Measurements from ENCODE around the gene LDLRAD2.
"Not testable (repeated sequence)": the region's sequence is repeated elsewhere in the genome, so short reads cannot be mapped to it uniquely, and the experiment has no call there.

Gene LDLRAD2

DNA sequence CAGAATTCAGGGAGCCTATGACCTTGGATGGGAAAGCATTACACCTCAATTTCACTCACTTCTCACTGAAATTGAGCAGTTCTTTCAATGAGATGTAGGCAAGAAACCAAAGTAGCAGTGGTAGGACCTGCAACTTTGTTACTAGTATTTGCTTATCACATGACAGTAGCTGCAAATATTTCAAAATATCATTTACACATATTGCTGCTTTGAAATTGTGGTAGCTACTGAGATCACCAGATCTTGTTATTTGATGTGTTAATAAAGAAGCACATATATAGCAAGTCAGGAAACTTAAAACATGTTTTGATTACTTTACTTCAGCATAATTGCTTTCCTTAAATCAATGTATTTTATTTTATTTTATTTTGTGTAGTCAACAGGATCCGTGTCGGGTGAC is 12.9 kb downstream of the LDLRAD2 start:
- DNase-seq: no peak

DNA sequence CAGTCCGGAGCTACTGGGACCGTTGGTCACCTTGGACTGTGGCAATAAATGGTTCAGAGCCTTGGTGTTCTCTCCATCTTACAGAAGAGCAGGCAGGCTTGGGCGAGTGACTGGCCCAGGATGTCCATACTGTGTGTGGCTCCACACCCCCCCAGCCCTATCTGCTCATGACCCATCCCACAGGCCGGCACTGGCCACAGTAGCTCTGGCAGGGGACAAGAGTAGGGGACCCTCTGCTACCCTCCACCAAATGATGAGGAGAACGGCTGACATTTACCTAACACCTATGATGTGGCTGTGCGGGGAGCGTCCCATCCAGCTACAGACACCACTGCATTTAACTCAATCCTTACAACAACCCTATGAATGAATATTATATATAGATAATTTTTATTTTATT is 13.3 kb downstream of the LDLRAD2 start:
- DNase-seq: no peak

DNA sequence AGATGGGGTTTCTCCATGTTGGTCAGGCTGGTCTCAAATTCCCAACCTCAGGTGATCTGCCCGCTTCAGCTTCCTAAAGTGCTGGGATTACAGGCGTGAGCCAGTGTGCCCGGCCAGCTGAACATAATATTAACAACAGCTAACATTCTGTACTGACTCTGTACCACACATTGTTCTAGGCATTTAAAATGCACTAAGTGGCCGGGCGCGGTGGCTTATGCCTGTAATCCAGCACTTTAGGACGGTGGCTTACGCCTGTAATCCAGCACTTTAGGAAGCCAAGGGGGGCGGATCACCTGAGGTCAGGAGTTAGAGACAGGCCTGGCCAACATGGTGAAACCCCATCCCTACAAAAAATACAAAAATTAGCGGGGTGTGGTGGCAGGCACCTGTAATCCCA is 14.6 kb downstream of the LDLRAD2 start:
- not testable (repeated sequence) for DNase-seq

DNA sequence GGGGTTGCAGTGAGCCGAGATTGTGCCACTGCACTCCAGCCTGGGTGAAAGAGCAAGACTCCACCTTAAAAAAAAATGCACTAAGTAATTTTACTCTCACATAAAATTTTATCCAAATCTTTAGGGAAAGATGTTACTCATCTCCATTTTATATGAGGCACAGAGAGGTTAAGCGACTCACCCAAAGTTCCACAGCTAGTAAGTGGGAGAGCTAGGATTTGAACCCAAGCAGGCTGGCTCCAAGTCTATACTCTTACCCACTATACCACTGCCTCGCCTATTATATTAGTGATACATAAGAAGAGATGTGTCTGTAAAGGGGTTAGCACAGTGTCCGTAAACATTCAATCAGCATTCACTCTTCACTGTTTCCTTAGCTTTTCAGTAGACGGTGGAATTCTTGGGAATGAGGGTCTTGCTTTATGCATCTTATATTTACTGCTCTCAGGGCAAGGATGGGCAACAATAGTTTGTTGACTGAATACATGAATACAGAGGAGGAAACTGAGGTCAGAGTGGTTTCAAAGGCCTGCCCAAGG is 15.1 kb downstream of the LDLRAD2 start:
- DNase-seq: no peak

DNA sequence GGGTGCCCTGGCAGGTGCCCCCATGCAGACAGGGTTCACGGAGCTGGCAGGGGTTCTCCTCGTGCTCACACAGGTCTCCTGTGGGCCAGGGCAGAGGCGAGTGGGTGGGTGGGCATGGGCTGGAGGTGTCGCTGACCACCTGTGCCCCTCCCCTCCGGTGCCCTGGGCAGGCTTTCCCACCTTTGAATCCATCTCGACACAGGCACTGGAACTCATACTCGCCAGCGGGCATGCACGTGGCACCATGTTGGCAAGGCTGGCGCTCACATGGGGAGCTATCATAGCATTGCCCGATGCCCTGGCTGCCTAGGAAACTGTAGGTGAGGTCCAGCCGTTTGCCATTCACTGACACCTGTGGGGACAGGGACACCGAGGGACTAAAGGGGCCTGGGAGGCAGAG is 16.0 kb downstream of the LDLRAD2 start:
- no peak for DNase-seq

DNA sequence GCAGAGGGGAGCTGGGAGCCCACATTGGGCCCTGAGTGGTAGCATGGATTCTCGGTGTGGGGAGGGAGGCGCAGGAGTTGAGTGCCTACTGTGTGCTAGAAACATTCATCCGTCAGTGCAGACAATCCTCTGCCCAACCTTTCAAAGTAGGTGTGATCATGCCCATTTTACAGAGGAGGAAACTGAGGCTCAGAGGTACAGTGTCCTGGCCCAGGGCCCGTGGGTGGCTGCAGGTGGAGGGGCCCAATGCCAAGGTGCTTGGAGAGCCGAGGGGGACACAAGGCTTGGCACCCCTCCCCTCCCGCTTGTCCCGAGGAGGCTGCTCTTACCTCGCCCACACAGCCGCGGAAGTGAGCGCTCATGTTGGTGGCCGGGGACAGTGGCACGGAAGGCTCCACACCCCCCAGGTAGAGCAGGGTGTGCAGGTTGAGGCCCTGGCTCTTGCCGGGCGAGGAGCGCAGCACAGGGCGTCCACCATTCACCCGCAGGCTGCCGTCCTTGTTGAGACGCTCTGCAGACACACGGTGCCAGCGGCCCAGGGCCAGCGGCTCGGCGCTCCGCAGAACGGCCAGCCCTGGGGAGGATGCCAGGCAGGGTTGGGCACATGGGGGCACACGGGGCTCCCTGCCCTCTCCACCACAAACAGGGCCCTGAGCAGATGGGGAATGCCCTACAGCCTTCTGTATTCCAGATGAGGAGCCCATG is 16.6 kb downstream of the LDLRAD2 start:
- DNase-seq: no peak

DNA sequence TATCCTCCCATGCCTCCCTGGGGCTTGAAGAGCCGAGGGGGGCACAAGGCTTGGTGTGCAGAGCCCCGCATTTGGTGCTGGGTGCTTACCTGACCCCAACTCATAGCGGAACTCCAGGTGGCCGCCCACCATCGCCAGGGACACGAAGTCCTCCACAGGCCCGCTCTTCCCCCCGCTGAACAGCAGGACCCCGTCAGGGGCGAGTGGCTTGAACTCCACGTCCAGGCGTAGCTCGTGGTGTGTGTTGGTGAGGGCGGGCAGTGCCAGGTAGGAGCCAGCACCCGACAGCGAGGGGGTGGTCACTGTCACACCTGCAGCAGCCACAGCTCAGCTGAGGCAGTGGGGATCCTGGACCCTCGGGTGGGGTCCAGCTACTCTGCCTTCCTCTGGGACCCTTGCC is 17.2 kb downstream of the LDLRAD2 start:
- no peak for DNase-seq

DNA sequence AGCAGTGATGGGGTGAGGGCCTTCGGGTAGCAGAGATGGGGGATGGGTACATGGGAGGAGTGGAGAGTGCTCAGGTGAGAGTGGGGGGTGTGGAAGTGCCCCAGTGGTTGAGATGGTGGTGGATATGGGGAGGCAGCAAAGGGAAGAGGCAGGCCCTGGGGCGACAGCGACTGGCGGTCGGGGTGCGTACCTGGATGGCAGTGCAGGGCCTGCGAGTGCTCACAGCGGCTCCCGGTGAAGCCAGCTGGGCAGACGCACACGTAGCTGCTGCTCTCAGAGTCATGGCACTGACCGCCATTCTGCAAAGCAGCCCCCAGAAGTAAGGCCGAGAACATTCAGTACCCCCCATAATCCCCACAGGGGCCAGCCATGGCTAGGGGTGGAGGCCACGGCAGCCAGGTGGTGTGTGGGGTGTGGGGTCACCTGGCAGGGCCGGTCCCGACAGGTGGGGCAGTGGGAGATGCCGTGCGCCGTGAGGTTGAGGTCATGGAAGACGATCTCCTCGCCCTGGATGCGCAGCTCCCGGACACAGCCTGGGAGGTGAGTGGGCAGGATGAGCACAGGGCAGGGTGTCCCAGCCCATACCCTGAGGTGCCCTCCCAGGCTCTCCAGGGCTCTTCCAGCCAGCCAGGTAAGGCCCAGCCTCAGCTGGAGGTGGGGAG is 18.9 kb downstream of the LDLRAD2 start:
- no peak for DNase-seq

DNA sequence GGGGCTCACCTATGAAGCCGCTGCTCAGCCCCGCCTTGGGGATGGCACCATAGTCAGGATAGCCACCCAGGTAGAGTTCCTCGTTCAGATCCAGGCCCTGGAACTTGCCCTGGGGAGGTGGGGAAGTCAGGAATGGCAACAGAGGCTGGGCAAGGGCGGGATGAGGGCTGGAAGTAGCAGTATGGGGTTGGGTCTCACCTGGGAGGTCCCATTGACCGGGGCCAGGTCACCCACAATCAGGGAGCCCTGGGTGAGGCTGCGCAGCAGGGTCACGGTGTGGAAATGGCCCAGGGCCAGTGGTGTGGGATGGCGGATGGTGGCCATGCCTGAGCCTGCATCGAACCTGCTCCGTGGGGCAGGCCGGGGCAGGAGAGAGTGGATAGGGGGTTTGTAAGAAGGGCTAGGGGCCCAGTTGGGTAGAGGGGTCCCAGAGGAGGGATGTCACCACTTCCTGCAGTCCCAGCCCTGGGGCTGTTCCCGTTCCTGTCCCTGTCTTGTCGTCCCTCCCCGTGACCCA is 19.4 kb downstream of the LDLRAD2 start:
- DNase-seq: no peak

DNA sequence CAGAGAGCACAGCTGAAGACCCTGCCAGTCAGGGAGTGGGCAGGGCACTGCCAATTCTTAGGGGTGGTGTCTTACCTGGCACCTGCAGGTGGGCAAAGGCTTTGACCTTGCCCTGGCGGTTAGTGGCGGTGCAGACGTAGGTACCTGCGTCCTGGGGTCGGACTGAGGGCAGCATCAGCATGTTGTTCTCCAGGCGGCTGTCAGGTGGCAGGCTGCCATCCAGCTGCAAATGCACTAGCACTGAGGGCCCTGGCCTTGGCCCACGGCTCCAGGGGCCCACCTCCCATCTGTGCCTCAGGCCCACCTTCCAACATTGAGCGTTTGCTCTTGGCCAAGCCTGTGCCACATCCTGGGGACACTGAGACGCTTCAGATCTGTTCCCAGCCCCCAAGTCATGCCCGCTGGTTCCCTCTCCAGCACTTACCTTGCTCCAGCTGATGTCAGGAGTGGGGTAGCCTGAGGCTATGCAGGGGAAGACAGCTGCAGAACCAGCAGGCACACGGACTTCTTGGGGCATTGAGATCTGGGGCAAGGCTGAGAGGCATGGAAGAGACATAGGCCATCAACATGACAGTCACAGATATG is 21.4 kb downstream of the LDLRAD2 start:
- no peak for DNase-seq

DNA sequence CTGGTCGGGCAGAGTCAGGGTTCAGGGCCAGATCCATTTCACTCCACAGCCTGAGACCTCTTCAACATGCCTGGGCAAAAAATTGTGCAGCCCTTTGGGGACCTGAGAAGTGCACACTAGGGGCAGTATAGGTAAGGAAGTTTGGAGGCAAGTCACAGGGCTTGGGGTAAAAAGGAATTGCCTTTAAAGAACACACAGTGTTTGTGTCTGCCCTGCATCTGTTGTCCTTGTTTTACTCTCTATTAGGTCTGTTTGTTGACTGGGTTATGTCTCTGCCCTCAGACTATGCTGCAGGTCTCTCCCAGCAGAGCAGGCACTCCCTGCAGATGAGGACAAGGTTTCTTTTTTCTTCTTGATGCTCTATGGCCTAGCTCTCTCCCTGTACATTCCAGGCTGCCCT is 22.0 kb downstream of the LDLRAD2 start:
- DNase-seq: no peak

DNA sequence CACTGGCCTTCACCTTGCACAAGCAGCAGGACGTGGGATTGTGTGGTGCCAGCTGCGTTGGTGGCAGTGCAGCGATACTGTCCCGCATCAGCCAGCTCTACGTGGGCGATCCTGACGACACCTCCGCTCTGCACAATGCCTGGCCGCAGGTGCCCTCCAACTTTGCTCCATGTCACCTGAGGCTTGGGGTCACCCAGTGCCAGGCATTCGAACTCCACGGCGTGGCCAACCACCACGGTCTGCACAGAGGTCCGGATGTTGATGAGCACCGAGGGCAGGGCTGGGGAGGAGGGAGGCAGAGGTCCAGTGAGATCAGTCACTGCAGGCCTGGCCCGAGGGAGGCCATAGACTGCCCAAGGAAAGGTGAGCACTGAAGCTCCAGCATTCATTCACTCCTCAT is 22.6 kb downstream of the LDLRAD2 start:
- no peak for DNase-seq

DNA sequence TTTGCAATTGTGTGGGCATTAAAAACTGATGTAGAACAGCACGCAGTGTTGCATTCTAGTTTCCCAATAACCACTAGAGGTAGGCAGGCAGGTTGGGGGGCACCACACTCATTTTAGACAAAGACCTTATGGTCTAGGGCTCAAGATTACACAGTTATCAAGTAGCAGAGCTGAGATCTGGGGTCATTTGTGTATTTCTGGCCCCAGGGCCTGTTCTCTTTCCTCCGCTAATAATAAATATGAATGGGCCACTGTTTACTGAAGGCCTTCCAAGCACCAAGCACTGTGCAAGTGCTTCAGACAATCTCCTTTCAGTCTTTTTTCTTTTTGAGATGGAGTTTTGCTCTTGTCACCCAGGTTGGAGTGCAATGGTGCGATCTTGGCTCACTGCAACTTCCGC is 23.9 kb downstream of the LDLRAD2 start:
- no peak for DNase-seq

DNA sequence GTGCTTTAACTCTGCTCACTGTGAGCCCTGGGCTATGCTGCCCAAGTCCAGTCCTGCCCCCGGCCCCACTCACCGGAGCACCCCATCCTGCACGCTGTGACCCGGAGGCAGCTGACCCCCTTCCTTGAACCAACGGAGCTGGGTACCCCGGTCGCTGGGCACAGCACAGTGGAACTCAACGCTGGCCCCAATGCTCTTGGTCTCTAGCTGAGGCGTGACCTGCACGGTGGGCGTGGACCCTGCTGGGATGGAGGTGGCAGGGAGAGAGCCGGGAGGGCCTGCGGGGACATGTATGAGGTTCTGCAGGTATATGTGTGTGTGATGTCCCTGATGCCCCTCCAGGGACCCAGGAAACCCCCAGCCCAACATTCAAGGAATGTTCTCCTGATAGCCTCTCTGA is 24.7 kb downstream of the LDLRAD2 start:
- DNase-seq: no peak

DNA sequence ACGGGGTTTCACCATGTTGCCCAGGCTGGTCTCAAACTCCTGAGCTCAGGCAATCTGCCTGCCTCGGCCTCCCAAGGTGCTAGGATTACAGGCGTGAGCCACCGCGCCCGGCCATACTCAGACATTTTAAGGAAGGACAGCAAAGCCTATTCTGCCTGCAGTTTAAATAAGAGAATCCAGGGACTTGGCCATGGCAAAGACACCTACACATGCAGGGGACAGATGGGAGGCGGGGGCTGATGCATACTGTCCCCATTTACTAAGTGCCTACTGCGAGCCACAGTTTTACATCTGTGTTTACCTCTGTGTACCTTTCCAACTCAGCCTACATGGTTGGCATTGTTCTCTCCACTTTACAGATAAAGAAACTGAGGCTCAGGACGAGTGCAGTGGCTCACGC is 25.4 kb downstream of the LDLRAD2 start:
- DNase-seq: no peak

DNA sequence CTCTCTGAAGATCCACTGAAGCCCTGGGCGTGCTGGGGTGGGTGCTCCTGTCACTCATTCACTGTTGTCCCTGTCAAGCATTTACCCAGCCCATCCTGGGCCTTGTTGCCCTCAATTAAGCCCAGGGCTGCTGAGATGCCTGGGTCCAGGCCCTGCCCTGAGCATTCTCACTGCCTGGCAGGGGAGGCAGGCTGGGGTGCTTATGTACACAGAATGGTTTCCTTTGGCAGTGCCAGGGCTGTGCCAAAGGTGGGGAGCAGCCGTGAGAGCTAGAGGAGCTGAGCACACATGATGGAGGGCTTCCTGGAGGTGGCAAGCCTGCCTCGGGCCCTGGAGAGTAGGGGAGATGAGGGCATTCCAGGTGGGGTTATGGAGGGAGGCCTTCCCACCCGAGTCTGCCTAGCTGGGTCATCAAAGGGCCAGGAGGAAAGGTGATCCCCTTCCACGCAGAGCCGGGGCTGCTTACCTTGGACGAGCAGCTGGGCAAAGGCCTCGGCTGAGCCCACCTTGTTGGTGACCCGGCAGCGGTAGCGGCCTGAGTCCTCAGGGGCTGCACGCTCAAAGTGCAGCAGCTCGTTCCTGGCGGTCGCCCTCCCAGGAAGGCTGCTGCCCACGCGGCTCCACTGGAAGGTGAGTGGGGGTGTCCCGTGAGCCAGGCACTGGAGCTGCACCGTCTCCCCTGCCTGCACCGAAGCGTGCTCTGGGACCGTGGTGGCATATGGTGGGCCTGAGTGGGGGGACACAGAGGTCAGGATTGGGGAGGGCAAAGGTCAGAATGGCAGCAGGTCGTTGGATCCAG is 26.5 kb downstream of the LDLRAD2 start:
- no peak for DNase-seq

DNA sequence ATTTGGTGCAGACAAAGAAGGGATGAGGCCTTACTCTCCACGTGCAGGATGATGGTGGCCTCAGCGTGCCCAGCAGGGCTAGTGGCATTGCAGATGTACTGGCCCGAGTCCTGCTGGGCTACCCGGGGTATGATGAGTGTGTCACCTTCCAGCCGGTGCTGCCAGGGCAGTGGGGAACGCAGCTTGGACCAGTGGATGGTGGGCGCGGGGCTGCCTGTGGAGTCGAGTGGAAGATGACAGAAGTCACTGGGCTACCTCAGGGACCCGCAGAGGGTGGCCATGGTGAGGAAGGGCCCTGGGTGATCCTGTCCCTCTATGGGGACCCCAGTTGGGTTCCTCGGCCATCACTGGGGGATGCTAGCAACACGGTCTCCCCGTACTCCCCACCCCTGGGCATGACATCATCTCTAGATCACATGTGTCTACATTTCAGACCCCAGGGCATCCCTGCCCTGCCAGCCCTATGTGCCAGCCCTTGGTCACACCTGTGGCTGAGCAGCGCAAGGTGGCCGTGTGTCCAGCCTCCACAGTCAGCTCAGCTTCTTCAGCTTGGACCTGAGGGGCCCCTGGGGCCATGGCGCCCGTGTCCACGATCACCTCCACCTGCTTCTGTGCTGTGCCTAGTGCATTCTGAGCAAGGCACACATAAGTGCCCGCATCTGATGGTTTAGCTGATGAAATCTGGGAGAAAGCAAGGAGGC is 27.4 kb downstream of the LDLRAD2 start:
- DNase-seq: no peak

DNA sequence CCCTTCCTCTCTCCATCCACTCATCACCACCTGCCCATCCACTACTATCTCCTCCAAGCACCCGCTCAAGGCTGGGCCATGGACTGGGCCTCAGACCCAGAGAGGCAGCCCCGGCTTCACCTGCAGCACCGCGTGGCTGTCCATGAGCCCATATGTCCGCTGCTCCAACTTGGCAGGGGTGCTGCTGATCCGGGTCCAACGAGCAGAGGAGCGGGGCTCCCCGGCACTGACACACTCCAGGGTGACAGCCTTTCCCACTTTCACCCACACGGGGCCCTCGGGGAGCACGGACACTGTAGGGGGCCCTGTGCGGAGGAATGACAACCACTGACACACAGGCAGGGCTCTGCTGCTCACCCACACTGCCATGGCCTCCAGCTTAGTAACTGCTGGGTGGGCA is 28.9 kb downstream of the LDLRAD2 start:
- no peak for DNase-seq

DNA sequence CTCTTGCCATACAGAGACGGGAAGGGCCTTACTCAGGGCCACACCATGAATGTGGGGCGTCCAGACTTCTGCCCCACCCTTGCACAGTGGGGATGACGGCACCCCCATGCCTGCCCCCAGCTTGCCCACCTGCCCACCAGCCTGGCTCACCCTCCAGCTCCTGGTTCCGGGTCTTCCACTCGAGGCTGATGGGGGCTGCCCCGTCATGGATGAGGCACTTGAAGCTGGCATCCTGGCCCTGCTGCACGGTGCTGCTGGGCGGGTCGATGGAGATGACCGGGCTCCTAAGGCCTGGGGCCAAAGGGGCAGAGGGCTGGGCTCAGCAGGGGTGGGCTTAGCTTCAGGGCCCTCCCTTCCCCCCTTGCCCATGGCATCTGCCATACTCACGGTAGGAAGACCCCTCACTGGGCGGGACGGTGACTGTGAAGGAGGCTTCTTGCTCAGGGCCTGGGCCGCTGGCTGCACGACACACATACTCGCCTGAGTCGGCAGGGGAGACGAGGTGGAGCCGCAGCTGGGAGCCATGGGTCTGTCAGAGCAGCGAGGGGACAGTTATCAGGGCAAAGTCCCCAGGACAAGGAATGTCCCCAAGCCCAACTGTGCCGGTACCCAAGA is 29.9 kb downstream of the LDLRAD2 start:
- no peak for DNase-seq

DNA sequence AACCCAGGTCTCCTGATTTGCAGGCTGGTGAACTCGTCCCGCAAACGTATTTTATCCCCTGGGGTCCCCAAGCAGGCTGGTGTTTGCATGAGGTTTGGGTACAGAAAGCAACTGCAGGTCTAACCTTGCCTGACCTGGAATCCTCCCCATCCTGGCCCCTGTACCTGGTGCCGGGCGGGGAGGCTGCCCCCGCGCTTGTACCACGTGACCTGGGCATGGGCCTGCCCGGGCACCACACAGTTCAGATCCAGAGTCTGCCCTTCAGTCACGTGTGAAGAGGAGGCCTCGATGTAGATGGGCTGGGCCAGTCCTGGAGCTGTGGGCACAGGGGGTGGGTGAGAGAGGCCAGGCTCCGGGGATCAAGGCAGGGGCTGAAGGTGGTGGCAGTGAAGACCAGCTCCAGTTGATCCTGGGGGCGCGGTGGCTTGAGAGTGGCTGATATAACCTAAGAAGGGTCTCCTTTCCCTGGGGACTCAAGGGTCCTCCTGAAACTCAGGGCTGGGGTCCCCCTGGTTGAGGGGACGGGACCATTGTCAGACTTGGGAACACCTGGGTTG is 30.6 kb downstream of the LDLRAD2 start:
- no peak for DNase-seq

DNA sequence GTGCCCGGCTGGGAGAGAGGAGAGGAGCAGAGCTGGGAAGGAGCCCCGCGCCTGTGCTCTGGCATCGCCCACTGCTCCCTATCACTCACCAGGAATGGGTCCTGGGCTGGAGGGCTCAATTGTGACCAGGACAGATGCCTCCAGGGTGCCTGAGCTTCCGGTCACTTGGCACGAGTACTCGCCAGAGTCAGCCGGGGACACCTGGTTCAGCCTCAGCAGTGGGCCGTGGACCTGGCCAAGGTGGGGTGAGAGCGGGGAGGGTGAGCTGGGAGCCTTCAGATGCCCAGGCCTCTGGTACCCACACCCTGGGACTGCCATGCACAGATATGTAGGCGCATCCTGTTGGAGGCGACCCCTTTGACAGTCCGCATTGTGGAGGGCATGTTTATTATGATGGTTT is 31.1 kb downstream of the LDLRAD2 start:
- DNase-seq: no peak

DNA sequence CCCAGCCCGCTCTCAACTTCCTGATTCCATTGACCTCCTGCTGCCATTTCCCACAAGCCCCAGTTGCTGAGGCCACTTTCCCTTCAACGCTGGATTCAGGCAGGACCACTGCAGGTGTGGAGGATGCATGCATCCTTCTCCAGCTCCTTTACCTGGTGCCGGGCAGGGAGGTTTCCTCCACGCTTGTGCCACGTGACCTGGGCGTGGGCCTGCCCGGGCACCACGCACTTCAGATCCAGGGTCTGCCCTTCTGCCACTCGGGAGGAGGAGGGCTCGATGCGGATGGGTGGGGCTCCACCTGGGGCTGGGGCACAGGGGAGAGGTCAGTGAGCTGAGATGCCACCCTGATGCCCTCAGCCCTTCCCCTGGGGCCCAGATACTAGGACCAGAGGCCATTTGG is 31.9 kb downstream of the LDLRAD2 start:
- DNase-seq: no peak
